GM21576 (cell line): ENCODE results near the gene PRRG3.

Experiments used
- ATAC-seq: cut with Tn5 transposase; IDR thresholded peaks from one replicate; pipeline ENCODE4 v1.9.1; 2021; ENCODE audit warnings: mild to moderate bottlenecking, moderate library complexity; ENCODE audit not compliant: unreplicated experiment

Gene PRRG3

GRCh38 chrX:151741606-151742005 is 46.3 kb downstream of the PRRG3 start:
- no peak for ATAC-seq

DNA sequence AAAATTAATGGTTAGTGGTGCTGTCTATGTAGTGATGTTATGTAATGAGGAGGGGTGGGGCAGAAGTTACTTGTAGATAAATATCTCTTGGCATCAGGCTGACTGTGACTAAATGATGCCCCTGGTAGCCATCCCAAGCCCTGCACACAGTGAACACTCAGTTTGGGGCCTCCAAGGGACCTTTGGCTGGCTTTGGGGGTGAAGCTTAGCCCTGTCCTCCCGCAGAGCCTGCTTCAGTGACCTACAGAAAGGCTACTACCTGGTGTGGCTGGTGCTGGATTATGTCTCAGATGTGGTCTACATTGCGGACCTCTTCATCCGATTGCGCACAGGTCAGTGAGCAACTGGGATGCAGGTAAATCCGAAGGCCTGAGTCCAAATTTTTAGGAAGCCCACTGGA is 47.1 kb downstream of the PRRG3 start:
- no peak for ATAC-seq

GRCh38 chrX:151743651-151744470 is 48.6 kb downstream of the PRRG3 start:
- ATAC-seq: no peak

- ATAC-seq: no peak
Observed at GRCh38 chrX:151745651-151746050, 50.4 kb downstream of the PRRG3 start.

- ATAC-seq: no peak
Observed at GRCh38 chrX:151746502-151746901, 51.2 kb downstream of the PRRG3 start.

- no peak for ATAC-seq
Observed at GRCh38 chrX:151750511-151750910, 55.3 kb downstream of the PRRG3 start.

GRCh38 chrX:151752847-151753246 is 57.6 kb downstream of the PRRG3 start:
- ATAC-seq: no peak

- peak; percentile 89 for ATAC-seq
Observed at GRCh38 chrX:151753313-151754046, 58.2 kb downstream of the PRRG3 start.

DNA sequence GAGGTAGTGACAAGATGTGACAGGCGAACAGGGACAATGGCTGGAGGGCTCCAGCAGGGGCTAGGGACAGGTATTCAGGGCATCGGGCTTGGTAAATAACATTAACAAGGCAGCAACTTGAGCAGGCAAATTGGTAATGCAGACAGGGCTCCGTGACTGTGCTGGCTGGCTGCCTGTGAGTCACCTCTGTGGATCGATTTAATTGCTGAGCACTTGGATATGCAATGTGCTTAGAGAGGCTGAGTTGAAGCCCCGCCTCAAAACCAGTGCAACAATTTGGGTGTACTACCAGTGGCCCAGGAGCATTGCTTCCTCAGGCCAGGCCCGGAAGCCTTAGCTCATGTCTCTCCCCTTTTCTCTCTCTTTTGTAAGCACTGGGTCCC is 58.8 kb downstream of the PRRG3 start:
- ATAC-seq: no peak

- no peak for ATAC-seq
Observed at GRCh38 chrX:151754641-151755215, 59.5 kb downstream of the PRRG3 start.
